Measurements from ENCODE around the gene ZNF283.

GRCh38 chr19:43807651-43808050 is 19.5 kb upstream of the ZNF283 start:
- no peak for TF ChIP-seq CTCF (IDR thresholded peaks at IDR 0.05; ENCODE audit: low read depth, low read length)
- no peak for TF ChIP-seq POLR2A (IDR thresholded peaks at IDR 0.05; ENCODE audit: extremely low read depth, insufficient read length)
